ENCODE measurements around the gene REXO5.

Gene REXO5

GRCh38 chr16:20811889-20812439, 5.6 kb downstream of the REXO5 start:
- DNase-seq (ENCODE audit: low read depth): no peak

DNA sequence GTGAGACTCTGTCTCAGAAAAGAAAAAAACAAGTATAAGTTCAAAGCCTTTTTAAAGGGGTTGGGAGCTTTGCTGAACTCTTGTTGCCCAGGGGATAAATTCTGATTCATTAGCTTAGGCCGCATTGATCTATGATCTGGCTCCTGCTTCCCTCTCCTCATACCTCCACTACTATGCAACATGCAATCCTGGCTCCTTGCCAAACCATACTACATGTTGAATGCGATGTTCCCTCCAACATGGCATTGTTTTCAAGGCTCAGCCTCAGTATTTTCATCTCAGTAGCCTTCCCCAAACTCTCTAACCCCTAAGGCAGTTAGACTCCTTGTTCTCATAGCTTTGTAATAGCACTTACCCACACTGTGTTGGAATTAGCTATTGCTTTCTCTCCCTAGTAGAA, 6.2 kb downstream of the REXO5 start:
- no peak overlapping the region for H3K4me3 ChIP-seq (ENCODE audit: control insufficient read depth, low read depth, low read length)
- no peak for DNase-seq (ENCODE audit: low read depth)
- TF ChIP-seq, protein P1, sequence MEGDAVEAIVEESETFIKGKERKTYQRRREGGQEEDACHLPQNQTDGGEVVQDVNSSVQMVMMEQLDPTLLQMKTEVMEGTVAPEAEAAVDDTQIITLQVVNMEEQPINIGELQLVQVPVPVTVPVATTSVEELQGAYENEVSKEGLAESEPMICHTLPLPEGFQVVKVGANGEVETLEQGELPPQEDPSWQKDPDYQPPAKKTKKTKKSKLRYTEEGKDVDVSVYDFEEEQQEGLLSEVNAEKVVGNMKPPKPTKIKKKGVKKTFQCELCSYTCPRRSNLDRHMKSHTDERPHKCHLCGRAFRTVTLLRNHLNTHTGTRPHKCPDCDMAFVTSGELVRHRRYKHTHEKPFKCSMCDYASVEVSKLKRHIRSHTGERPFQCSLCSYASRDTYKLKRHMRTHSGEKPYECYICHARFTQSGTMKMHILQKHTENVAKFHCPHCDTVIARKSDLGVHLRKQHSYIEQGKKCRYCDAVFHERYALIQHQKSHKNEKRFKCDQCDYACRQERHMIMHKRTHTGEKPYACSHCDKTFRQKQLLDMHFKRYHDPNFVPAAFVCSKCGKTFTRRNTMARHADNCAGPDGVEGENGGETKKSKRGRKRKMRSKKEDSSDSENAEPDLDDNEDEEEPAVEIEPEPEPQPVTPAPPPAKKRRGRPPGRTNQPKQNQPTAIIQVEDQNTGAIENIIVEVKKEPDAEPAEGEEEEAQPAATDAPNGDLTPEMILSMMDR (IDR thresholded peaks at IDR 0.05; ENCODE audit: control insufficient read depth, insufficient read depth, low read depth, low read length, missing control alignments): no peak

More at GRCh38 chr16:20811889-20812439, 5.6 kb downstream of the REXO5 start:
- no peak overlapping the region for H3K4me3 ChIP-seq (ENCODE audit: control insufficient read depth, low read depth, low read length)
- TF ChIP-seq, protein P1 (IDR thresholded peaks at IDR 0.05; ENCODE audit: control insufficient read depth, insufficient read depth, low read depth, low read length, missing control alignments): no peak

GRCh38 chr16:20814784-20815183, 8.5 kb downstream of the REXO5 start:
- DNase-seq (ENCODE audit: low read depth): no peak
- no peak overlapping the region for H3K4me3 ChIP-seq (ENCODE audit: control insufficient read depth, low read depth, low read length)
- TF ChIP-seq, protein P1 (IDR thresholded peaks at IDR 0.05; ENCODE audit: control insufficient read depth, insufficient read depth, low read depth, low read length, missing control alignments): no peak

GRCh38 chr16:20818929-20819585, 12.7 kb downstream of the REXO5 start:
- DNase-seq (ENCODE audit: low read depth): no peak
- H3K4me3 ChIP-seq (ENCODE audit: control insufficient read depth, low read depth, low read length): no peak overlapping the region
- TF ChIP-seq, protein P1 (IDR thresholded peaks at IDR 0.05; ENCODE audit: control insufficient read depth, insufficient read depth, low read depth, low read length, missing control alignments): no peak

GRCh38 chr16:20821682-20822081, 15.4 kb downstream of the REXO5 start:
- TF ChIP-seq, protein P1 (IDR thresholded peaks at IDR 0.05; ENCODE audit: control insufficient read depth, insufficient read depth, low read depth, low read length, missing control alignments): no peak
- DNase-seq (ENCODE audit: low read depth): no peak
- no peak overlapping the region for H3K4me3 ChIP-seq (ENCODE audit: control insufficient read depth, low read depth, low read length)

GRCh38 chr16:20822521-20823325, 16.4 kb downstream of the REXO5 start:
- no peak overlapping the region for H3K4me3 ChIP-seq (ENCODE audit: control insufficient read depth, low read depth, low read length)
- TF ChIP-seq, protein P1 (IDR thresholded peaks at IDR 0.05; ENCODE audit: control insufficient read depth, insufficient read depth, low read depth, low read length, missing control alignments): no peak
- DNase-seq (ENCODE audit: low read depth): no peak

Data from AG09309 (cell line).